Body of pancreas (tissue), 4 donors: ENCODE results near the gene MVB12B.

Experiments used
- POLR2A ChIP-seq, 3 donors: fragments of 450-650 bp; IDR thresholded peaks; one replicate each; pipeline ENCODE4 v1.6.1; 2016; ENCODE audit warnings: antibody characterized with exemption in 3 of 3, mild to moderate bottlenecking in 2 of 3
- TF ChIP-seq, protein P1 (sequence below), 7 experiments: fragments of 450-650 bp in 4 of 7; fragments of 200-600 bp in 3 of 7; sonication (generic) in 3 of 7; IDR thresholded peaks; one replicate each; pipeline ENCODE4 v1.5.1; 2016 to 2019; ENCODE audit warnings: antibody characterized with exemption in 7 of 7

DNA sequence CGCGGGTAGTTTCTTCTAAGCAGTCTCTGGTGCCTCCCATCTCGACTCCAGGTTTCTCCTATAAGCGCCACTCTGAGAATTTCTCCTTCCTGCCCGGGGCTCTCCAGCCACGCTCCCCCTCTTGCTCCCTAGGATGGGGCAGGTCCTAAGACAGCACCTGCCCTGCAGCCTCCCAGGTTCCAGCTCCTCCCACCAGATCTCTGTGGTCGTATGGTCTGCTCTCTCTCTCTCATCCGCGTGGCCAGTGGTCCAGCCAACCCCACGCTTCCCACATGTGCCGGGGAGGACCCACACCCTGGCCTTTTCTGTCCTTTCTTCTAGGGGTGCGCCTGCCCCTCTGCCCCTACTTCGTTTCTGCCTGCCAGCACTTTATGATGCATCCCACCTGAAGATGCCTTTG lies 40.5 kb downstream of the MVB12B start:
- TF ChIP-seq, protein P1, sequence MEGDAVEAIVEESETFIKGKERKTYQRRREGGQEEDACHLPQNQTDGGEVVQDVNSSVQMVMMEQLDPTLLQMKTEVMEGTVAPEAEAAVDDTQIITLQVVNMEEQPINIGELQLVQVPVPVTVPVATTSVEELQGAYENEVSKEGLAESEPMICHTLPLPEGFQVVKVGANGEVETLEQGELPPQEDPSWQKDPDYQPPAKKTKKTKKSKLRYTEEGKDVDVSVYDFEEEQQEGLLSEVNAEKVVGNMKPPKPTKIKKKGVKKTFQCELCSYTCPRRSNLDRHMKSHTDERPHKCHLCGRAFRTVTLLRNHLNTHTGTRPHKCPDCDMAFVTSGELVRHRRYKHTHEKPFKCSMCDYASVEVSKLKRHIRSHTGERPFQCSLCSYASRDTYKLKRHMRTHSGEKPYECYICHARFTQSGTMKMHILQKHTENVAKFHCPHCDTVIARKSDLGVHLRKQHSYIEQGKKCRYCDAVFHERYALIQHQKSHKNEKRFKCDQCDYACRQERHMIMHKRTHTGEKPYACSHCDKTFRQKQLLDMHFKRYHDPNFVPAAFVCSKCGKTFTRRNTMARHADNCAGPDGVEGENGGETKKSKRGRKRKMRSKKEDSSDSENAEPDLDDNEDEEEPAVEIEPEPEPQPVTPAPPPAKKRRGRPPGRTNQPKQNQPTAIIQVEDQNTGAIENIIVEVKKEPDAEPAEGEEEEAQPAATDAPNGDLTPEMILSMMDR (IDR thresholded peaks at IDR 0.05): no peak
- TF ChIP-seq POLR2A (IDR thresholded peaks at IDR 0.05): no peak
